ENCODE results near the gene EEFSEC.

GRCh38 chr3:128366652-128367051 is 213.4 kb downstream of the EEFSEC start:
- TF ChIP-seq EZH2phosphoT487 (IDR thresholded peaks at IDR 0.05; ENCODE audit: low read depth): no peak
- TF ChIP-seq, protein P1, sequence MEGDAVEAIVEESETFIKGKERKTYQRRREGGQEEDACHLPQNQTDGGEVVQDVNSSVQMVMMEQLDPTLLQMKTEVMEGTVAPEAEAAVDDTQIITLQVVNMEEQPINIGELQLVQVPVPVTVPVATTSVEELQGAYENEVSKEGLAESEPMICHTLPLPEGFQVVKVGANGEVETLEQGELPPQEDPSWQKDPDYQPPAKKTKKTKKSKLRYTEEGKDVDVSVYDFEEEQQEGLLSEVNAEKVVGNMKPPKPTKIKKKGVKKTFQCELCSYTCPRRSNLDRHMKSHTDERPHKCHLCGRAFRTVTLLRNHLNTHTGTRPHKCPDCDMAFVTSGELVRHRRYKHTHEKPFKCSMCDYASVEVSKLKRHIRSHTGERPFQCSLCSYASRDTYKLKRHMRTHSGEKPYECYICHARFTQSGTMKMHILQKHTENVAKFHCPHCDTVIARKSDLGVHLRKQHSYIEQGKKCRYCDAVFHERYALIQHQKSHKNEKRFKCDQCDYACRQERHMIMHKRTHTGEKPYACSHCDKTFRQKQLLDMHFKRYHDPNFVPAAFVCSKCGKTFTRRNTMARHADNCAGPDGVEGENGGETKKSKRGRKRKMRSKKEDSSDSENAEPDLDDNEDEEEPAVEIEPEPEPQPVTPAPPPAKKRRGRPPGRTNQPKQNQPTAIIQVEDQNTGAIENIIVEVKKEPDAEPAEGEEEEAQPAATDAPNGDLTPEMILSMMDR (IDR thresholded peaks at IDR 0.05; ENCODE audit: low read depth, low read length): no peak

Data from OCI-LY3 (cell line).